NCI-H2196 treated with DMSO at 0.1 percent for 48 hours (cell line): Measurements from ENCODE around the gene FAM32A.
"Not testable (repeated sequence)": the region's sequence is repeated elsewhere in the genome, so short reads cannot be mapped to it uniquely, and the experiment has no call there.

Experiments used
- DNase-seq: peaks from one replicate; lab custom pipeline; 2025; ENCODE audit not compliant: unreplicated experiment; lab: John Stamatoyannopoulos, UW

FAM32A gene

DNA sequence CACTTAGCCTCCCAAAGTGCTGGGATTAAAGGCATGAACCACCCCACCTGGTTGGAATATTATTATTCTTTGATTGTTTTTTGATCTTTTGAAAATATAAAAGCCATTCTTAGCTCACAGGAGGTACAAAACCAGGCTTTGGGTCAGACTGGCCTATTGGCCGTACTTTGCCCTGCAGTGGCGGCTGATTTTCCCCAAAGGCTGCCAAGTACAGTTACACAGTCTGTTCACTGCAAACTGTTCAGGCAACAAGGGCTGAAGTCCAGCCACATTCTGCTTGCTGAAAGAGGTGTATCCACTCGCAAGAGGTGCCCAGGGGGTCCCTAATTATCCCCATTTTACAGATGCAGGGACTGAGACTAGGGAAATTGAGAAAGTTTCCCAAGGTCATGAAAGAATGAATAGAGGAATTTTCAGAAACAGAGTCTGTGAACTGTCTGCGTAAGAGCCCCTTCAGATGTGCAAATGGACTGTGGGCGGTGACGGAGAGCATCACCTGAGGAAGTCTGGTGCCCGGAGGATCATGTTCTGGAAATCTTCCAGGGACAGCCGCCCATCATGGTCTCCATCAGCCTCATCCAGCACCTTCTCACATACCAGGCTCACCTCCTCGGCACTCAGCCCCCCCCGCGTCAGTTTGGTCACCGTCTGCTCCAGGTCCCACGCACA, 20.9 kb upstream of the FAM32A start:
- no peak for DNase-seq

DNA sequence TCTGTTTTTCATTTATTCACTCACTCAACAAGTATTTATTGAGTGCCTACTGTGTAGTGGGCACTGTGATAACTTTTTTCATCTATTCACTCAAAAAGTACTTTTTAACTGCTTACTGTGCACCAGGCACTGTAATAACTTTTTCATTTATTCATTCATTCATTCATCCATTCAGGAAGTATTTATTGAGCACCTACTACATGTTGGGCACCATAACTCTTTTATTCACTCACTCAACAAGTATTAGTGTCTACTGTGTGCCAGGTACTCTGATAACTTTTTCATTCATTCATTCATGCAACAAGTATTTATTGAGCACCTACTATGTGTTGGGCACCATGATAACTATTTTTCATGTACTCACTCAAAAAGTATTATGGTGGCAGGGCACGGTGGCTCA, 18.8 kb upstream of the FAM32A start:
- DNase-seq = no peak

DNA sequence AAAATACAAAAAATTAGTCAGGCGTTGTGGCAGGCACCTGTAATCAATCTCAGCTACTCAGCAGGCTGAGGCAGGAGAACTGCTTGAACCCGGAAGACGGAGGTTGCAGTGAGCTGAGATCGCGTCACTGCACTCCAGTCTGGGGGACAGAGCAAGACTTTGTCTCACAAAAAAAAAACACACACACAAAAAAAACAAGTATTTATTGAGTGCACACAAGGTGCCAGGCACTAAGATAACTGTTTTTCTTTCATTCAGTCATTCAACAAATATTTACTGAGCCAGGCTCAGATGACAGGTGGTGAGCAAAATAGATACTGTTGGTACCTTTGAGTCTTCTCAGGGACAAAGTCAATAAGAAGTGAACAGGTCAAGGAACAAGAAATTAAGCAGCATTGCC, 18.2 kb upstream of the FAM32A start:
- DNase-seq = no peak

GRCh38 chr19:16168465-16169081, 16.6 kb upstream of the FAM32A start:
- no peak for DNase-seq

DNA sequence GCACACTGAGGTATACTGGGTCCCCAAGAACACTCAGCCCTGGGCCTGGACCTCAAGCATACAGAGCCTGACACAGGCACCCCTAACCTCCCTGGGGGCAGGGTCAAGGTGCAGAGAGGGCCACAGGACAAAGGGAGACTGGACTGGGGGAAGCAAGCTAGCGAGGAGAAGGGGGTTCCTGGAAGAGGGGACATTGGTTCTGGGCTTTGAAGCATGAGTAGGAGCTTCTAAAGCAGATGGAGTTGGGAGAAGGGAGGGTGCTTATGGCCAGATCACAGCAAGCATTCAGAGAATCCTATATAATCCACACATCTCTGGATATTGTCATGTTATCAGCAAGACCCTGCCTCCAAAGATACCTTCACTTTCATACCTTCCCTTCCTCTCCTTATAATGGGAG, 15.1 kb upstream of the FAM32A start:
- no peak for DNase-seq

GRCh38 chr19:16175954-16176353, 9.3 kb upstream of the FAM32A start:
- no peak for DNase-seq

GRCh38 chr19:16178866-16179265, 6.3 kb upstream of the FAM32A start:
- not testable (repeated sequence) for DNase-seq

DNA sequence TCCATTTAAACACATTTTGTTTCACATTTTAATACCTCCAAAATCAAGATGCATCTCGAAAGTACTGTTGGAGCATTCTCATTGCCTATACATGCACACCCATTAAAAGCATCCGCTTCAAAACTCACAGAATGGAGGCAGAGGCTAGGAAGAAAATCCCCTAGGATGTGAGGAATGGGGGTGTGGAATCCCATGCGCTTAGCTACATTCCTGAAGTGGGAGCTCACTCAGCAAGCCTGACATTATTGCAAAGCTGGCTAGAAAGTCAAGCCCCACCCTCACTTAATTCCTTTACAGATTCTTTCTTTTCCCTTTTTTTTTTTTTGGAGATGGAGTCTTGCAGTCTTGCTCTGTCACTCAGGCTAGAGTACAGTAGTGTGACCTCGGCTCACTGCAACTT, 4.6 kb upstream of the FAM32A start:
- DNase-seq = no peak

- no peak for DNase-seq
Observed at GRCh38 chr19:16184665-16185122, 516 bp upstream of the FAM32A start.

GRCh38 chr19:16185768-16186123, 536 bp downstream of the FAM32A start:
- no peak for DNase-seq

GRCh38 chr19:16188521-16188920, 3.3 kb downstream of the FAM32A start:
- DNase-seq = no peak

- DNase-seq = no peak
Observed at GRCh38 chr19:16190198-16190597, 5.0 kb downstream of the FAM32A start.

DNA sequence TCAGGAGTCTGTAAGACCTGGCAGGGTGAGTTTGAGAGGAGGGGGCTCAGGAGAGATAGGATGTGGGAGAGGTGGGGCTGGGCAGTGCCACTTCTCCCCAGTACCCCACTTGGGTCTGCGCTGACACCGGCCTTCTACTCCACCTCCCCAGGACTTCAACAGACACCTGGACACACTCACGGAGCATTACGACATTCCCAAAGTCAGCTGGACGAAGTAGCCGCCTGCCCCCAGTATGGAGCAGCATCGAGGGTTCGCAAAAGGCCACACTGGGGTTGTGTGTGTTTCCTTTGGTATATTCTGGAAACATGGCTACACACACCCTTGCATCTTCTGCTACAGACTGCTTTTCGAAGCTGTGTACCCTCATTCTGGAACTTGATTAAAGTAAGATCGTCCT, 5.5 kb downstream of the FAM32A start:
- DNase-seq = no peak

GRCh38 chr19:16191216-16191908, 6.2 kb downstream of the FAM32A start:
- DNase-seq = no peak

GRCh38 chr19:16193466-16193865, 8.3 kb downstream of the FAM32A start:
- no peak for DNase-seq

DNA sequence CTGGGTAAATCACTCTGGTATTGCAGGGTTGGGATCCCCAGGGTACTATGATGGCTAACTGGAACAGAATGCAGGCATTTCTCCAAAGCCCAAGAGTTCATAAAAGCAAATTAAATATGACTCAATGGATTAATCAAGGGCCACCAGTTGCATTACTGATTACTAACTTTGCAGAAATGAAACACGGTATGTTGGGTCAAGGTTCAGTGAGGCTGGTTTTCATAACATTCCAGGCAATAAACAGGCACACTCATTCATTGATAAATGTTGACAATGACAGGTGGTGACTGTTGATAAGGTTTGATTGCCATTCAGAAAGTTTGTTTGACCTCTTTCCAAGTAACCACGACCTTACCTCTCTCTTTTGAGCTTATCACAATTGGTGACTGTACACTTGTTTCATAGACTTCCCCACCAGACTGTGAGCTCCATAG, 12.0 kb downstream of the FAM32A start:
- no peak for DNase-seq

GRCh38 chr19:16197622-16198369, 12.6 kb downstream of the FAM32A start, which contains the start of gene AP1M1:
Gene AP1M1, plus strand, starts transcription at chr19:16197911. Its CDS starts 116 bp downstream, at chr19:16198027.
- peak; percentile 82 for DNase-seq

- DNase-seq = no peak
Observed at GRCh38 chr19:16198370-16198651, 13.1 kb downstream of the FAM32A start.

GRCh38 chr19:16199275-16199932, 14.2 kb downstream of the FAM32A start:
- DNase-seq = no peak

DNA sequence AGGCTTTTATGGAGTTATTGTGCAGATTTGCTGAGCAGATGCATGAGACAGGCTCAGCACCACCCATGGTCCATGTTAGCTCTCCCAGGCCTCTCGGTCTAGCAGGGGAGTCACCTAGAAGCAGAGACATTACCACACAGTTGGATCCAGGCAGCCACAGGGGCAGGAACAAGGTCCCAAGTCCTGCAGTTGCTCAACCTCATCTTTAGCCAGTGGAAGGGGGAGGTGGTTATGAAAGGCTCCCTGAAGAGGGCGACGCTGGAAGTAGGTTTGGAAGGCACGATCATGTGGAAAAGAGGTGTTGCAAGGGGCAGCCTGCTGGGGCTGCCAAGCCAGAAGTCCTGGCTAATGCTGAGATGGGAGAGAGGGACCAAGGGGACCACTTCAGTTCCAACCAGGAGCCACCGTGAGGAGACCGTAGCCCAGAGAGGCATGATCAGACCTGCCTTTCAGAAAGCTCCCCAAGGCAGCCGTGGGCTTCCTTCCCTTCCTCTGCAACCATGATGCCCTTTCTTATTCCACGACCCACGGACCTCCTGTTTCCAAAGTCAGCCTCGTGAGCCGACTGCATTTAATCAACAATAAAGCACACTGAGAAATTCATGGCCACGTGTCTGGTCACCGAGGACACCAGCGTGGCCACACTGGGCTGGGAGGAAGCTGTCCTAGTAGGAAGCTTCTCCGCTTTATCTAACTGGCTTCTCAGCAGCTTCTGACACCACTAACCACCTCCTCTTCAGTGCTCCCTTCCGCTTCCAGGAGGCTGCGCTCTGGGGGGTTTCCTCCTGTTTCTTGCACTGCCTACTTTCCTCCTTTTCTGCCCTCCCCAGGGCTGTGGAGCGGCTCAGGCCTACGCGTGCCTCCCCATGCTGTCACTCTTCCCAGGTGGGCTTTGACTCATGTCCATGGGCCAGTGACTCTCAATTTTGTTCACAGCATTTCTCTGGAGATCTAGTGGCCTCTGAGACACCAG, 15.1 kb downstream of the FAM32A start:
- DNase-seq = no peak
